ENCODE data around the gene PAM.

GRCh38 chr5:102855681-102856388 lies 100.7 kb downstream of the PAM start:
- TF ChIP-seq POLR2A (IDR thresholded peaks at IDR 0.05; ENCODE audit: low read depth, low read length) (no peak), POLR2AphosphoS5 (IDR thresholded peaks at IDR 0.05; ENCODE audit: low read depth, low read length) (no peak), TAF1 (IDR thresholded peaks at IDR 0.05; ENCODE audit: borderline replicate concordance, low read depth, low read length) (no peak)

Data from GM12892 (cell line).